DMS53 (cell line): ENCODE measurements around the gene ATOX1.

ENCODE experiments used
- DNase-seq: peaks from one replicate; lab custom pipeline; 2025; lab: John Stamatoyannopoulos, UW

ATOX1 gene

DNA sequence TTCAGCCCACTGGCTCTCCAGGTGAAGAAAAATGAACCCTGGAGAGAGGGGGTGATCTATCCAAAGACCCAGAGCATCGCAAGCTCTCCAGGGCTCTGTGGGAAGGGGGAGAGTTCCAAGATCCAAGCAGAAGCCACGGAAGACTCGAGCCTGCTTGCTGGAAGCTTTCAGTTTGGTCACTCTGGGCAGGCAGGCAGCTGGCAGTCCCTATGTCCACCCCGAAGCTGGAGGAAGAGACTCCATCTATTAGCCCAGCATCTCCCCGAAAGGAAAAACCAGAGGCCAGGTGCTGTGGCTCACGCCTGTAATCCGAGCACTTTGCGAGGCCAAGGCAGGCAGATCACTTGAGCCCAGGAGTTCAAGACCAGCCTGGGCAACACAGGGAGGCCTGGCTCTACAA is 61.0 kb downstream of the ATOX1 start:
- no peak for DNase-seq

DNA sequence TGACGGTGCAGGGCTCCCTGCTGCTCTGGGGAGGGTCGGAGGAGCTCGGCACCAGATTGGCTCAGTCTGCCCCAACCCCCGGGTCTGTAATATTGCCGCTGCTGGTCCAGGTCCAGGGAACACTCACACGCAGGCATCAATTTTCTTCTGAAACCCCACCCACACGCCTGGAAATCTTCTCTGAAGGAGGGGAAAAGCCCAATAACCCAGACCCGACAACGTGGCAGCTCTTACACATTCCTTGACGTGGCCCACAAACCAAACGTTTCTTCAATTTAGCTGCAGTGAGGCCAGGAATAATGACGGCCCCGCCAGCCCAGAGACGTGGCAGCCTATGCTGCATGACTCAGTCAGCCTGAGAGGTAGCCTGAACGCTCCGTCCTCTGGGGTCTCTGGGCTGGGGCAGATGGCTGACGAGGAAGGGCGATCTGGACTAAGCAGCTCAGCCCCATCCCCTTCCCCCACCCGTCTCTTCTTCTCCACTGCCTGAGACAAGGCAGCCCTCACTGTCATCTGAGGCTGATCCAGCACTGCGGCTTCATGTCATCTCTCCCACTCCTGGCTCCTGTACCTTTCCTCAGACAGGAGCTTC is 61.9 kb downstream of the ATOX1 start:
- DNase-seq: no peak

DNA sequence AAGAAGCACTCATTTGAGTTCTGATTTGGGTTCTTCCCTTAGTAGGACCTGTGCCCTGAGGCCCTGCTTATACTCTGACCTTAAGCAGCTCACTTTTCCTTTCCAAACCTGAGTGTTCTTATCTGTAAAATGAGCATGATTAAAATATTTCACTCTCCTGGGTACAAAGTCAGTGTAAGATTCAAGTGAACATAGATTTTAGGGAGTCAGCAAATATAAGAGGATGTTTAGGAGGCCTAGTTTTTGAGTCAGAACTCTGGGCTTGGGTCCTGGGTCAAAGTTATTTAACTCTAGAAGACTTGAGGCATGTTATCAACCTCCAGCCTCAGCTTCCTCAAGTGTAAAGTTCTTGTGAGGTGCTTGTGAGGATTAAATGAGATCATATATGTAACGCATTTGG is 63.0 kb downstream of the ATOX1 start:
- no peak for DNase-seq

DNA sequence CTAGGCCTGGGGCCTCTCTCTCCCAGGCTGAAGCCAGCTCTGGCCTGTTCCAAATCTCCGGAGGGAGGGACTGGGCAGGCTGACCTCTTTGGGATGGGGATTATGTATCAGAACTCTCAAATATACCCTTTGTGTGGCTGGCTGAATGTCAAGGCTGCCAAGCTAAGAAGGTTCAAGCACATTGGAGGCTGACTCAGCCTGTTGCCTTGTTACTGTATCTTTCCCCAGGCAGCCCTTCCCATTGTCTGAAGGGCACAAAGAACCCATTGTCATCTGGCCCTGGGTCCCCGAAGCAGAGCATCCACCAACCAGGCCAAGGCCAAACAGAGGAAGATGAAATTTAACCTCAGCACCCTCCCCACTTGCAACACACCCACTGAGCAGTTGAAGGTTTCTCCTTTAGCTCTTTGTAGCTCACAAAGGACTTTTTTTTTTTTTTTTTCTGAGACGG is 64.4 kb downstream of the ATOX1 start:
- DNase-seq: no peak
